Measurements from ENCODE around the gene LSS.
"Not testable (repeated sequence)": the region's sequence is repeated elsewhere in the genome, so short reads cannot be mapped to it uniquely, and the experiment has no call there.

LSS gene

GRCh38 chr21:46187261-46187660, 41.3 kb downstream of the LSS start:
- DNase-seq = no peak
- H3K27ac ChIP-seq = no peak overlapping the region
- peaks cover 17% of the 10 kb centered on the region for H3K36me3 ChIP-seq (replicated peaks)
- no peak overlapping the region for H3K4me3 ChIP-seq (ENCODE audit: low read depth, low read length)
- H3K27me3 ChIP-seq (replicated peaks) = no peaks in the 10 kb centered on the region
- in situ Hi-C loops (cut with HindIII; ENCODE audit: low pct_ligation_motif_present, low sequenced_read_pairs) = no loop called here
- TF ChIP-seq CTCF (IDR thresholded peaks at IDR 0.05; ENCODE audit: low read depth, low read length, missing control alignments) = no peak

- Histone ChIP-seq H3K36me3 (replicated peaks) (peaks cover 8% of the 10 kb centered on the region), H3K4me3 (ENCODE audit: low read depth, low read length) (no peak overlapping the region), H3K27ac (no peak overlapping the region), H3K27me3 (replicated peaks) (no peaks in the 10 kb centered on the region)
- no peak for TF ChIP-seq CTCF (IDR thresholded peaks at IDR 0.05; ENCODE audit: low read depth, low read length, missing control alignments)
- DNase-seq = no peak
- in situ Hi-C loops (cut with HindIII; ENCODE audit: low pct_ligation_motif_present, low sequenced_read_pairs) = no loop called here
These were observed 42.9 kb downstream of the LSS start for GRCh38 chr21:46185716-46186115.

GRCh38 chr21:46184625-46185555, 43.7 kb downstream of the LSS start:
- Histone ChIP-seq H3K27ac (peak overlapping the region; percentile 1), H3K27me3 (replicated peaks) (no peaks in the 10 kb centered on the region), H3K4me3 (ENCODE audit: low read depth, low read length) (peak overlapping the region; percentile 62), H3K36me3 (replicated peaks) (peaks cover under 1% of the 10 kb centered on the region)
- peak; percentile 81 for DNase-seq
- in situ Hi-C loops (cut with HindIII; ENCODE audit: low pct_ligation_motif_present, low sequenced_read_pairs) = no loop called here
- no peak for TF ChIP-seq CTCF (IDR thresholded peaks at IDR 0.05; ENCODE audit: low read depth, low read length, missing control alignments)

GRCh38 chr21:46183910-46184624, 44.5 kb downstream of the LSS start, which contains the start of gene SPATC1L:
TSS of gene SPATC1L (minus strand) at chr21:46184459. CDS start at chr21:46182816, 1,643 bp downstream.
- in situ Hi-C loops (cut with HindIII; ENCODE audit: low pct_ligation_motif_present, low sequenced_read_pairs) = no loop called here
- peak; percentile 61 for DNase-seq
- no peaks in the 10 kb centered on the region for H3K36me3 ChIP-seq (replicated peaks)
- H3K4me3 ChIP-seq (ENCODE audit: low read depth, low read length) = peak within 1 kb of the TSS; percentile 74
- no peak for TF ChIP-seq CTCF (IDR thresholded peaks at IDR 0.05; ENCODE audit: low read depth, low read length, missing control alignments)
- H3K27ac ChIP-seq = peak within 1 kb of the TSS; percentile 1
- H3K27me3 ChIP-seq (replicated peaks) = no peaks in the 10 kb centered on the region

GRCh38 chr21:46183337-46183909, 45.2 kb downstream of the LSS start:
- H3K27ac ChIP-seq; H3K27me3 ChIP-seq (replicated peaks): not testable (repeated sequence)

More at GRCh38 chr21:46183337-46183909, 45.2 kb downstream of the LSS start:
- in situ Hi-C loops (cut with HindIII; ENCODE audit: low pct_ligation_motif_present, low sequenced_read_pairs); H3K36me3 ChIP-seq (replicated peaks); DNase-seq: not testable (repeated sequence)
- H3K4me3 ChIP-seq (ENCODE audit: low read depth, low read length) = peak overlapping the region; percentile 74
